Karpas-422 (cell line): ENCODE results near the gene ATP5F1B. TPM values are rescaled to one million over a fixed set of nuclear protein-coding genes. Genes with fewer than 3 reads are reported as not detected.
A peak's percentile ranks its signal among the peaks of the same experiment; 100 is the strongest.

ENCODE experiments used
- DNase-seq: peaks from one replicate; pipeline ENCODE4 v3.0.0-alpha.2; 2015
- H2AFZ ChIP-seq: fragments of 200-600 bp; sonication (generic); 2 replicates; pipeline ENCODE4 v1.6.1; 2014; ENCODE audit warnings: antibody characterized with exemption, low read length, mixed read lengths
- H3K27ac ChIP-seq: fragments of 200-600 bp; sonication (generic); 2 replicates; pipeline ENCODE4 v1.5.1; 2014; ENCODE audit warnings: mild to moderate bottlenecking, low read length, moderate library complexity
- H3K27me3 ChIP-seq: fragments of 200-600 bp; sonication (generic); 2 replicates; pipeline ENCODE4 v1.6.1; 2014; ENCODE audit warnings: low read length, mixed read lengths
- H3K36me3 ChIP-seq: fragments of 200-600 bp; sonication (generic); 2 replicates; pipeline ENCODE4 v1.6.1; 2014; ENCODE audit warnings: low read length, mixed read lengths; ENCODE audit not compliant: insufficient read depth
- H3K4me1 ChIP-seq: fragments of 200-600 bp; sonication (generic); 2 replicates; pipeline ENCODE4 v1.6.1; 2014; ENCODE audit warnings: mild to moderate bottlenecking, low read length, mixed read lengths
- H3K4me2 ChIP-seq: fragments of 200-600 bp; sonication (generic); 2 replicates; pipeline ENCODE4 v1.6.1; 2014; ENCODE audit warnings: low read length, low read depth, mild to moderate bottlenecking; ENCODE audit not compliant: poor library complexity, severe bottlenecking
- H3K4me3 ChIP-seq: fragments of 200-600 bp; sonication (generic); 2 replicates; pipeline ENCODE4 v1.5.1; 2014; ENCODE audit warnings: mild to moderate bottlenecking, antibody characterized with exemption, low read length, mixed read lengths
- H3K79me2 ChIP-seq: fragments of 200-600 bp; sonication (generic); 2 replicates; pipeline ENCODE4 v1.6.1; 2014; ENCODE audit warnings: mild to moderate bottlenecking, low read length, mixed read lengths
- H3K9ac ChIP-seq: fragments of 200-600 bp; sonication (generic); 2 replicates; pipeline ENCODE4 v1.6.0; 2014; ENCODE audit warnings: low read length
- H3K9me2 ChIP-seq: fragments of 200-600 bp; sonication (generic), shearing (Covaris generic); replicated peaks from 2 replicates; pipeline ENCODE4 v1.6.0; 2014; ENCODE audit warnings: mild to moderate bottlenecking, low read length, moderate library complexity; ENCODE audit not compliant: insufficient read depth
- H3K9me3 ChIP-seq: fragments of 300-700, 200-600 bp; sonication (generic); 2 replicates; pipeline ENCODE4 v1.6.1; 2014; ENCODE audit warnings: low read length, mixed read lengths
- H4K20me1 ChIP-seq: fragments of 200-600 bp; sonication (generic); 2 replicates; pipeline ENCODE4 v1.6.1; 2014; ENCODE audit warnings: mild to moderate bottlenecking, antibody characterized with exemption, low read length, low read depth; ENCODE audit not compliant: insufficient read depth
- total RNA-seq: library from RNA; depleted of rRNA; stranded (reverse); fragments of >200 nt; shearing (Covaris generic); gene quantifications from 2 replicates; pipeline ENCODE4 v1.2.3, GENCODE V29; 2014; ENCODE audit warnings: low replicate concordance

Gene ATP5F1B
- total RNA-seq, 1 experiment from 2014 or later = 674 TPM

DNA sequence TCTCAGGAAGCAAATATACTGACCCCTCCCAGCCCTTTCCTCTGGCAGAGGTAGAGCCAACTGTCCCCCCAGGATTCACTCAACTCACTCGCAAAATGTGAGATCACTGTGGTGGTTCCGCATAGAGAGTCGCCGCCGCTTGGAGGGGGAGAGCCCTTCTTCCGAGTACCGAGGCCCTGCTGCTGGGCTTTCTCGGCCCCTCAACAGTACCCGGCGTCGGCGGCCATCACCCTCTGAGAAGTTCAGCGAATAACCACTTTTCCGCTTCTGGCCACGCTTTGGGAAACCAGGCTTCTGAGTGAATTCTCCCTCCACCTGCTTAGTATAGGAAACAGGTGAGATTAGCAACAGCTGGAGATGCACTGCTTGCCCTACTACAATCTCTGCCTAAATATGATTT, 46.7 kb downstream of the ATP5F1B start:
- Histone ChIP-seq H3K9ac (no peak overlapping the region), H3K9me2 (no peaks in the 10 kb centered on the region), H4K20me1 (peaks cover 4% of the 10 kb centered on the region; the same call in 1 of the 2 replicates), H3K4me2 (no peak overlapping the region), H3K79me2 (no peaks in the 10 kb centered on the region), H3K36me3 (peaks cover 39% of the 10 kb centered on the region), H2AFZ (no peak overlapping the region), H3K9me3 (no peaks in the 10 kb centered on the region), H3K27me3 (no peaks in the 10 kb centered on the region), H3K27ac (no peak overlapping the region), H3K4me1 (peaks cover 35% of the 10 kb centered on the region), H3K4me3 (no peak overlapping the region)
- DNase-seq = no peak

DNA sequence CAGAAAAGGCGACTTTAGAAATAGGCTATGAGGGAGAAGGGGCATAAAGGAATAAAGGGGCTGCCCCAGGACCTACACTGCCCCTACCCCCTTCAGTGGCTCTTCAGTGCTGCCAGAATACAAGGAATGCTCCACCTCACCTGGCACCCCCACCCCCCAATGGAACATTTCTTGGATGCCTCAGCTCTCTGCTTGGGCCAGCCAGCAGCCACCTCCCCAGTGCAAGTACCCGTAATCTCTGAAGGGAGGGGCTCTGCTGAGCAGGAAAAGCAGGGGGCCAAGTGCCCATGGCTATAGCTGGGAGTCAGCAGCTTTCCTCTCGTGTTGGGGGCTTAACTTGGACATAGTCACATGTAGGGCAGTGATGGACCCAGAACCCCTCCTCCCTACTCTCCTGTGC, 49.0 kb downstream of the ATP5F1B start:
- H3K27ac ChIP-seq = peak overlapping the region; percentile 24; the same call in 1 of the 2 replicates
- no peak for DNase-seq
- H3K79me2 ChIP-seq = no peaks in the 10 kb centered on the region
- H3K9me2 ChIP-seq = no peaks in the 10 kb centered on the region
- H3K4me2 ChIP-seq = peak overlapping the region; percentile 50
- peaks cover 27% of the 10 kb centered on the region for H3K36me3 ChIP-seq
- no peaks in the 10 kb centered on the region for H3K27me3 ChIP-seq
- H3K4me1 ChIP-seq = peaks cover 35% of the 10 kb centered on the region
- H3K4me3 ChIP-seq = no peak overlapping the region
- H4K20me1 ChIP-seq = peaks cover 4% of the 10 kb centered on the region; the same call in 1 of the 2 replicates
- H2AFZ ChIP-seq = no peak overlapping the region
- H3K9ac ChIP-seq = peak overlapping the region; percentile 36
- H3K9me3 ChIP-seq = no peaks in the 10 kb centered on the region

DNA sequence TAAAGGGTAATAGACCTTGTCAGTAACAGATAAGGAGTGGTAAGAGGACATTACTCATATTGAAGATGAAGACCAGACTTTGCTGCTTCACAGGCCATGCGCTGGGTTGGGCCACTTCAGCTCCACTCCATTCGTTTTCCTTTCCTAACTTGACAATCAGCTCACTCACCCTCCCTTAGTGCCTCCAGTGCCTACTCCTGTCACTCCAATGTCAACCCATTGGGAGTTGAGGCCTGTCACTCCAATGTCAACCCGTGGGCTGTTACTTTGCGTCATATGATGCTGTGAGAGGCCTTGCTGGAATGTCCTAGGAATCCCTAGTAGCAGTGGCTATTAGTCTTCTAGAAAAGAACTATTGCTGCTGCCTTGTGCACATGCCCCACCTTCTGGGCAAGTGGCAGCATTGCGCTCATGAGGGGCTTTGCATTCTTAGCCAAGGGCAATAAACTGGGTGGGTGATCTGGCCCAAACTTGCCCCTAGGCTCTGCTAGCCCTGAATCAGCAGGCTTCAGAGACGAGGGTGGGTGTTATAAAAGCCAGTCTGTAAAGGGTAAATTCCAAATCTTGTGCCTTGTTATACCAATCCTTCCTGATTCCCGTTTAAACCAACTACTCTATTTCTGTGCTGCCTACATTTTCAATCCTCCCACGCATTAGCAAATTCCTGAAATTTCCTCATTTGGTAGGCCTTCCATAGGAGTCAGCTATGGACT, 51.7 kb downstream of the ATP5F1B start:
- Histone ChIP-seq H3K9me2 (no peaks in the 10 kb centered on the region), H3K36me3 (peaks cover 10% of the 10 kb centered on the region; the same call in 1 of the 2 replicates), H3K27ac (no peak overlapping the region), H3K9ac (no peak overlapping the region), H3K4me3 (no peak overlapping the region), H3K27me3 (no peaks in the 10 kb centered on the region), H3K4me2 (no peak overlapping the region), H3K4me1 (peaks cover 36% of the 10 kb centered on the region), H3K9me3 (no peaks in the 10 kb centered on the region), H3K79me2 (no peaks in the 10 kb centered on the region), H2AFZ (no peak overlapping the region), H4K20me1 (peaks cover 4% of the 10 kb centered on the region; the same call in 1 of the 2 replicates)
- DNase-seq = peak; percentile 86

DNA sequence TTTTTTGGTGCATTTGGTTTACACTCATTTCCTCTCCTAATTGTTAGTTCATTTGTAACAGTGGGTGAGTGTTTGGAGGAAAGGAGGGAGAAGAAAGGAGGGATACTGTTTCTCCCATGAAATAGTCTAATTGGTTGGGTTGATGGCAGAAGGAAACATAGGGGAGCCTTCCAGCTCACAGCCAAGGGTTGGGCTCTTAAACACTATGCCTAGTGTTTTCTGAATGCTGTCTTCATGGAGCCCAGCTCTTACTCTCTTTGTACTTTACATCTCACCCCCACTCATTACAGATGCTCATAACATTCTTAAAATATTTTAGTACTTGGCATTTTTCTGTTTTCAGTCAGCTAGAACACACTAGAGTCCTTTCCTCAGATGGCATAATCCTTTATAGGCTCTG, 53.8 kb downstream of the ATP5F1B start:
- Histone ChIP-seq H2AFZ (no peak overlapping the region), H3K79me2 (no peaks in the 10 kb centered on the region), H3K9me3 (no peaks in the 10 kb centered on the region), H3K9me2 (no peaks in the 10 kb centered on the region), H3K27ac (no peak overlapping the region), H3K36me3 (no peaks in the 10 kb centered on the region), H3K4me2 (no peak overlapping the region), H3K9ac (no peak overlapping the region), H3K4me3 (no peak overlapping the region), H3K4me1 (peaks cover 40% of the 10 kb centered on the region), H4K20me1 (peaks cover 4% of the 10 kb centered on the region; the same call in 1 of the 2 replicates), H3K27me3 (no peaks in the 10 kb centered on the region)
- DNase-seq = no peak

DNA sequence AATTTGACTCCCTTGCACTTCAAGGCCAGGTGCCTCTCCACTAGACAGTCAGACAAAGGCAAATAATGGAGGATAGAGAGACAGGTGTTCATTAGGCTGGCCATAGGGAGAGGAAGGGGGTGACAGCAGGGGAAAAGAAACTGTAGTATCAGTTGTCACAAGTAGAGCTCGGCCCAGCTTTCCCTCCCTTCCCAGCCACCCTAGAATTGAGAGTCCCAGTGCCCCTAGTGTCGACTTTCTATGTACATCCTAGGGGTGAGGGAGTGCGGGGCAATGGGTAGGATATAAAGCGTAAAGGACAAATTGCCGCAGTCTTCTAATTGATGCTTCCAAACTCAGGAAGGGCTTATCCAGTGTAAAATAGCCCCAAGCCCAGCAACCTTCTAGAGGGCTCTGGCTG, 54.7 kb downstream of the ATP5F1B start:
- Histone ChIP-seq H3K27me3 (no peaks in the 10 kb centered on the region), H3K79me2 (no peaks in the 10 kb centered on the region), H3K4me3 (no peak overlapping the region), H3K9me2 (no peaks in the 10 kb centered on the region), H3K9me3 (no peaks in the 10 kb centered on the region), H3K27ac (no peak overlapping the region), H4K20me1 (peaks cover 4% of the 10 kb centered on the region; the same call in 1 of the 2 replicates), H3K9ac (no peak overlapping the region), H3K4me1 (peaks cover 32% of the 10 kb centered on the region), H2AFZ (no peak overlapping the region), H3K4me2 (no peak overlapping the region), H3K36me3 (no peaks in the 10 kb centered on the region)
- DNase-seq = no peak

DNA sequence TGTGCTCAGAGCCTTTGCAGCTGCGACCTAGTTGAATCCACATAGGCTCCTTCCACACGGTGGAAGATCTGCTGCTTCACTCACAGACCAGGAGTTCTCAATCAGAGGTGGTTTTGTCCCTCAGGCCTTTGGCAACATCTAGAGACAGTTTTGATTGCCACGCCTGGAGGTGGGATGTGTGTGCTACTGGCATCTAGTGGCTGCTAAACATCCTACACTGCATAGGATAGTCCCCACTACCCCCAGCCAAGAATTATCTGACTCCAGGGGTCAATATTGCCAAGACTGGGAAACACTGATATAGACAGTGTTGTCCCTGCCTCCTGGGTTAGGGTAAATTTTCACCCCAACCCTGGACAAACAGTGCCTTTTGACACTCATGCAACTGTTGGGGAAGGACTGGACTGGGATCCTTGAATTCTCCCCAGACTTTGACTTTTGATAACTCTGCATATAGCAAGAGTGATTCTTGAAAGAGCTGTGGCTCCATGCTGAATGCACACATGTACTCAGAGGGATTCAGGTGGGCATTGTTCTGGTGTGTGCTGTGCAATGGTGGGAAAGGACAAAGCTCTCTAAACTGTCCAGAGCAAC, 55.5 kb downstream of the ATP5F1B start:
- peak; percentile 75 for DNase-seq
- Histone ChIP-seq H3K4me1 (peaks cover 24% of the 10 kb centered on the region), H2AFZ (no peak overlapping the region), H4K20me1 (peaks cover under 1% of the 10 kb centered on the region; the same call in 1 of the 2 replicates), H3K9me3 (no peaks in the 10 kb centered on the region), H3K4me3 (no peak overlapping the region), H3K9me2 (no peaks in the 10 kb centered on the region), H3K27me3 (no peaks in the 10 kb centered on the region), H3K4me2 (no peak overlapping the region), H3K79me2 (no peaks in the 10 kb centered on the region), H3K27ac (no peak overlapping the region), H3K9ac (no peak overlapping the region), H3K36me3 (no peaks in the 10 kb centered on the region)

DNA sequence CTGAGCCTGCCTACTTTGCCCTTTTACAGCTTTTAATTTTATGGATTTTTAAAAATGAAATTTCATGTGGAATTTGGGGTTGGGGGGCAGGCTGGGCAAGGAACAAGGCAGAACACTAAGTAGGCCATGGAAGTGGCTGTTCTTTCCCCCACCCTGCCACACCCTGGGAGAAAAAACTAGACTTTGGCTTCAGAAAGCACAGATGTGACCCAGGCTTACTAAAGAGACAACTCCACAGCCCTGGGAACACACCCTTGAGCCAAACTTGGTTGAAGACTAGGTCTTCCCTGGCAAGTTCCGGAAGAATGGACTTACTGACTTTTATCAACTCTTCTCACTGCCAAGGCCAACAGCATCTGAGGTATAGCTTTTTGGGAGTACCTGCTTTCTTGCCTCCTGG, 56.0 kb downstream of the ATP5F1B start:
- Histone ChIP-seq H3K4me1 (peaks cover 21% of the 10 kb centered on the region), H4K20me1 (no peaks in the 10 kb centered on the region), H3K36me3 (no peaks in the 10 kb centered on the region), H3K79me2 (no peaks in the 10 kb centered on the region), H3K9ac (no peak overlapping the region), H3K9me3 (no peaks in the 10 kb centered on the region), H3K4me2 (no peak overlapping the region), H3K27ac (no peak overlapping the region), H3K9me2 (no peaks in the 10 kb centered on the region), H3K4me3 (no peak overlapping the region), H2AFZ (no peak overlapping the region), H3K27me3 (no peaks in the 10 kb centered on the region)
- DNase-seq = no peak
